GM12874 (cell line): ENCODE data around the gene CAPN14.

ENCODE experiments used
- CTCF ChIP-seq: IDR thresholded peaks from 2 replicates; pipeline ENCODE4 v1.5.1; 2011; ENCODE audit warnings: low read depth, mild to moderate bottlenecking, control low read depth, low read length, moderate library complexity; ENCODE audit not compliant: insufficient read depth

The CAPN14 gene

GRCh38 chr2:31199206-31199605 lies 18.1 kb downstream of the CAPN14 start:
- no peak for TF ChIP-seq CTCF

- no peak for TF ChIP-seq CTCF
Observed at GRCh38 chr2:31197669-31198068, 19.6 kb downstream of the CAPN14 start.

- TF ChIP-seq CTCF: no peak
Observed at GRCh38 chr2:31197166-31197565, 20.1 kb downstream of the CAPN14 start.

GRCh38 chr2:31196622-31197021 lies 20.7 kb downstream of the CAPN14 start:
- TF ChIP-seq CTCF: no peak

GRCh38 chr2:31193806-31194205 lies 23.5 kb downstream of the CAPN14 start:
- no peak for TF ChIP-seq CTCF

GRCh38 chr2:31192851-31193392 lies 24.4 kb downstream of the CAPN14 start:
- no peak for TF ChIP-seq CTCF

GRCh38 chr2:31192396-31192795 lies 24.9 kb downstream of the CAPN14 start:
- no peak for TF ChIP-seq CTCF

- TF ChIP-seq CTCF: no peak
Observed at GRCh38 chr2:31191931-31192330, 25.4 kb downstream of the CAPN14 start.
